Measurements from ENCODE around the gene BNIPL.

DNA sequence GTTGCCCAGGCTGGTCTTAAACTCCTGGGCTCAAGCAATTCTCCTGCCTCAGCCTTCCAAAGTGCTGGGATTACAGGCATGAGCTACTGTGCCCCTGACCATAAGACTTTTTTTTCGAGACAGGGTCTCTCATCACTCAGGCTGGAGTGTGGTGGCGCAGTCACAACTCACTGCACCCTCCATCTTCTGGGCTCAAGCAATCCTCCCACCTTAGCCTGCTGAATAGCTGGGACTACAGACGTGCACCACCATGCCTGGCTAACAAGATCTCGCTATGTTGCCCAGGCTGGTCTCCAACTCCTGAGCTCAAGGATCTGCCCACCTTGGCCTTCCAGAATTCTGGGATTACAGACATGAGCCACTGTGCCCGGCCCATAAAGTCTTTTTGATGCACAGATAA is 13.1 kb downstream of the BNIPL start:
- TF ChIP-seq, protein P1, sequence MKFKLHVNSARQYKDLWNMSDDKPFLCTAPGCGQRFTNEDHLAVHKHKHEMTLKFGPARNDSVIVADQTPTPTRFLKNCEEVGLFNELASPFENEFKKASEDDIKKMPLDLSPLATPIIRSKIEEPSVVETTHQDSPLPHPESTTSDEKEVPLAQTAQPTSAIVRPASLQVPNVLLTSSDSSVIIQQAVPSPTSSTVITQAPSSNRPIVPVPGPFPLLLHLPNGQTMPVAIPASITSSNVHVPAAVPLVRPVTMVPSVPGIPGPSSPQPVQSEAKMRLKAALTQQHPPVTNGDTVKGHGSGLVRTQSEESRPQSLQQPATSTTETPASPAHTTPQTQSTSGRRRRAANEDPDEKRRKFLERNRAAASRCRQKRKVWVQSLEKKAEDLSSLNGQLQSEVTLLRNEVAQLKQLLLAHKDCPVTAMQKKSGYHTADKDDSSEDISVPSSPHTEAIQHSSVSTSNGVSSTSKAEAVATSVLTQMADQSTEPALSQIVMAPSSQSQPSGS (IDR thresholded peaks at IDR 0.05; ENCODE audit: low read length): no peak
- TF ChIP-seq, protein P2, sequence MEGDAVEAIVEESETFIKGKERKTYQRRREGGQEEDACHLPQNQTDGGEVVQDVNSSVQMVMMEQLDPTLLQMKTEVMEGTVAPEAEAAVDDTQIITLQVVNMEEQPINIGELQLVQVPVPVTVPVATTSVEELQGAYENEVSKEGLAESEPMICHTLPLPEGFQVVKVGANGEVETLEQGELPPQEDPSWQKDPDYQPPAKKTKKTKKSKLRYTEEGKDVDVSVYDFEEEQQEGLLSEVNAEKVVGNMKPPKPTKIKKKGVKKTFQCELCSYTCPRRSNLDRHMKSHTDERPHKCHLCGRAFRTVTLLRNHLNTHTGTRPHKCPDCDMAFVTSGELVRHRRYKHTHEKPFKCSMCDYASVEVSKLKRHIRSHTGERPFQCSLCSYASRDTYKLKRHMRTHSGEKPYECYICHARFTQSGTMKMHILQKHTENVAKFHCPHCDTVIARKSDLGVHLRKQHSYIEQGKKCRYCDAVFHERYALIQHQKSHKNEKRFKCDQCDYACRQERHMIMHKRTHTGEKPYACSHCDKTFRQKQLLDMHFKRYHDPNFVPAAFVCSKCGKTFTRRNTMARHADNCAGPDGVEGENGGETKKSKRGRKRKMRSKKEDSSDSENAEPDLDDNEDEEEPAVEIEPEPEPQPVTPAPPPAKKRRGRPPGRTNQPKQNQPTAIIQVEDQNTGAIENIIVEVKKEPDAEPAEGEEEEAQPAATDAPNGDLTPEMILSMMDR (IDR thresholded peaks at IDR 0.05; ENCODE audit: control extremely low read depth in 1 of 3, insufficient read depth in 1 of 3, low read depth in 1 of 3, low read length in 3 of 3): no peak
- TF ChIP-seq CBX5 (IDR thresholded peaks at IDR 0.05; ENCODE audit: low read depth, low read length) (no peak), EP300 (IDR thresholded peaks at IDR 0.05; ENCODE audit: borderline replicate concordance in 1 of 2, low read depth in 2 of 2, low read length in 2 of 2) (no peak)

All from H1 (cell line).